Activated CD4-positive, alpha-beta T cell treated with anti-CD3 and anti-CD28 coated beads for 1 hour (primary cell): ENCODE results near the gene DENND5B.
"Not testable (repeated sequence)": the region's sequence is repeated elsewhere in the genome, so short reads cannot be mapped to it uniquely, and the experiment has no call there.

Source experiments
- DNase-seq: peaks from one replicate; pipeline ENCODE4 v3.0.0-alpha.2; 2020

Gene DENND5B

GRCh38 chr12:31589904-31590641 is 863 bp downstream of the DENND5B start:
- DNase-seq: no peak

- DNase-seq: no peak
Observed at GRCh38 chr12:31589598-31589903, 1.4 kb downstream of the DENND5B start.

GRCh38 chr12:31588976-31589375 is 2.0 kb downstream of the DENND5B start:
- no peak for DNase-seq

GRCh38 chr12:31586728-31587127 is 4.2 kb downstream of the DENND5B start:
- DNase-seq: no peak

GRCh38 chr12:31585895-31586294 is 5.0 kb downstream of the DENND5B start:
- no peak for DNase-seq

- no peak for DNase-seq
Observed at GRCh38 chr12:31585271-31585670, 5.7 kb downstream of the DENND5B start.

GRCh38 chr12:31584782-31585181 is 6.2 kb downstream of the DENND5B start:
- DNase-seq: no peak

- DNase-seq: no peak
Observed at GRCh38 chr12:31583878-31584277, 7.1 kb downstream of the DENND5B start.

- DNase-seq: no peak
Observed at GRCh38 chr12:31582155-31582554, 8.8 kb downstream of the DENND5B start.

GRCh38 chr12:31578632-31579031 is 12.3 kb downstream of the DENND5B start:
- no peak for DNase-seq

- DNase-seq: no peak
Observed at GRCh38 chr12:31574803-31575575, 15.9 kb downstream of the DENND5B start.

- not testable (repeated sequence) for DNase-seq
Observed at GRCh38 chr12:31574367-31574766, 16.6 kb downstream of the DENND5B start.

- no peak for DNase-seq
Observed at GRCh38 chr12:31572900-31573600, 17.9 kb downstream of the DENND5B start.

- no peak for DNase-seq
Observed at GRCh38 chr12:31570880-31571279, 20.1 kb downstream of the DENND5B start.

GRCh38 chr12:31569517-31569916 is 21.4 kb downstream of the DENND5B start:
- not testable (repeated sequence) for DNase-seq

- DNase-seq: no peak
Observed at GRCh38 chr12:31568498-31568897, 22.4 kb downstream of the DENND5B start.

GRCh38 chr12:31567029-31567428 is 23.9 kb downstream of the DENND5B start:
- no peak for DNase-seq

- no peak for DNase-seq
Observed at GRCh38 chr12:31566547-31566946, 24.4 kb downstream of the DENND5B start.

GRCh38 chr12:31562594-31563328 is 28.2 kb downstream of the DENND5B start:
- DNase-seq: no peak

- no peak for DNase-seq
Observed at GRCh38 chr12:31560516-31560915, 30.4 kb downstream of the DENND5B start.

GRCh38 chr12:31558521-31558920 is 32.4 kb downstream of the DENND5B start:
- DNase-seq: no peak

GRCh38 chr12:31557707-31558106 is 33.2 kb downstream of the DENND5B start:
- DNase-seq: no peak

GRCh38 chr12:31555466-31555865 is 35.5 kb downstream of the DENND5B start:
- DNase-seq: not testable (repeated sequence)
